A549 (cell line): ENCODE results near the gene CFAP61. TPM values are rescaled to one million over a fixed set of nuclear protein-coding genes. Genes with fewer than 3 reads are reported as not detected.

Experiments
- ATAC-seq, 2 experiments: fragments of 200-7000 bp in 1 of 2; fragments of >200 bp in 1 of 2; cut with Nextera tagmentation in 1 of 2; cut with Tn5 transposase in 1 of 2; 3 replicates each; pipeline versions ENCODE4 v1.8.0 to v1.9.1; 2018 to 2020; ENCODE audit warnings: mild to moderate bottlenecking in 1 of 2, moderate library complexity in 1 of 2
- CTCF ChIA-PET: fragments of 300-600 bp; sonication (Branson Sonifier 250); formaldehyde crosslinking; extraction: SDS; loops from one replicate; lab custom pipeline; 2021; ENCODE audit warnings: antibody characterized with exemption, inconsistent platforms; lab: Yijun Ruan, JAX
- POLR2A ChIA-PET: fragments of 350-600 bp; formaldehyde crosslinking; extraction: SDS; loops from one replicate; lab custom pipeline; 2021; ENCODE audit warnings: antibody characterized with exemption, inconsistent platforms; lab: Yijun Ruan, JAX
- DNase-seq, 2 experiments: peaks; one replicate each; pipeline versions ENCODE4 v3.0.0 to v3.0.0-alpha.2; 2011 to 2016; ENCODE audit warnings: low read depth in 1 of 2, low spot score in 1 of 2
- FAIRE-seq: peaks from 2 replicates; lab custom pipeline; 2011; peaks lifted over from hg19 to GRCh38; lab: Jason Lieb, UNC
- H3K27ac ChIP-seq, 2 experiments: fragments of >200 bp; sonication (Bioruptor Twin); formaldehyde crosslinking; 3 replicates each; pipeline ENCODE4 v1.5.1; 2016 to 2017
- H3K4me1 ChIP-seq: fragments of >200 bp; sonication (Bioruptor Twin); formaldehyde crosslinking; 3 replicates; pipeline ENCODE4 v1.6.1; 2016
- H3K4me2 ChIP-seq: fragments of >200 bp; sonication (Bioruptor Twin); formaldehyde crosslinking; 3 replicates; pipeline ENCODE4 v1.6.1; 2016
- H3K4me3 ChIP-seq: fragments of >200 bp; sonication (Bioruptor Twin); formaldehyde crosslinking; 3 replicates; pipeline ENCODE4 v1.5.1; 2016
- H3K9me3 ChIP-seq: fragments of >200 bp; sonication (Bioruptor Twin); formaldehyde crosslinking; 3 replicates; pipeline ENCODE4 v1.6.1; 2016
- CHD2 ChIP-seq: fragments of 150-350 bp; IDR thresholded peaks from 2 replicates; pipeline ENCODE4 v1.6.1; 2014; ENCODE audit warnings: low read length; ENCODE audit not compliant: partially characterized antibody
- CTCF ChIP-seq: fragments of >200 bp; sonication (Bioruptor Twin); formaldehyde crosslinking; IDR thresholded peaks from 3 replicates; pipeline ENCODE4 v1.5.1; 2016
- EHF ChIP-seq: fragments of 250-450 bp; sonication (Bioruptor Pico); IDR thresholded peaks from 2 replicates; pipeline ENCODE4 v1.5.0; 2020; ENCODE audit warnings: mild to moderate bottlenecking
- ESRRA ChIP-seq: fragments of 150-350 bp; IDR thresholded peaks from 2 replicates; pipeline ENCODE4 v1.6.1; 2014; ENCODE audit warnings: mild to moderate bottlenecking, low read length, borderline replicate concordance
- FOSB ChIP-seq: fragments of 250-450 bp; sonication (Bioruptor Pico); IDR thresholded peaks from 2 replicates; pipeline ENCODE4 v1.5.0; 2020; ENCODE audit warnings: mild to moderate bottlenecking, moderate library complexity
- FOXS1 ChIP-seq: fragments of 250-450 bp; sonication (Bioruptor Pico); IDR thresholded peaks from 2 replicates; pipeline ENCODE4 v1.5.0; 2020; ENCODE audit warnings: mild to moderate bottlenecking, moderate library complexity
- HMGXB4 ChIP-seq: fragments of 250-450 bp; sonication (Bioruptor Pico); IDR thresholded peaks from 2 replicates; pipeline ENCODE4 v1.5.0; 2021; ENCODE audit warnings: mild to moderate bottlenecking, moderate library complexity, borderline replicate concordance
- HOXA7 ChIP-seq: fragments of 250-450 bp; sonication (Bioruptor Pico); IDR thresholded peaks from 2 replicates; pipeline ENCODE4 v1.5.0; 2020; ENCODE audit warnings: mild to moderate bottlenecking, moderate library complexity
- HOXB5 ChIP-seq: fragments of 250-450 bp; sonication (Bioruptor Pico); IDR thresholded peaks from 2 replicates; pipeline ENCODE4 v1.5.0; 2020; ENCODE audit warnings: mild to moderate bottlenecking, moderate library complexity
- JUN ChIP-seq, 2 experiments: fragments of >200 bp; sonication (Bioruptor Twin); formaldehyde crosslinking; IDR thresholded peaks; 2 replicates in 1 of 2; 3 replicates in 1 of 2; pipeline ENCODE4 v1.6.1; 2016 to 2017
- JUNB ChIP-seq: fragments of >200 bp; sonication (Bioruptor Twin); formaldehyde crosslinking; IDR thresholded peaks from 2 replicates; pipeline ENCODE4 v1.6.1; 2016
- MAZ ChIP-seq: fragments of 150-350 bp; IDR thresholded peaks from 2 replicates; pipeline ENCODE4 v1.6.1; 2014; ENCODE audit warnings: antibody characterized with exemption, low read depth, low read length, borderline replicate concordance
- MYC ChIP-seq: IDR thresholded peaks from 2 replicates; pipeline ENCODE4 v1.6.1; 2012; ENCODE audit warnings: mild to moderate bottlenecking, inconsistent platforms, low read length, improper control_type of control experiment, borderline replicate concordance
- NPAS2 ChIP-seq: fragments of 250-450 bp; sonication (Bioruptor Pico); IDR thresholded peaks from 2 replicates; pipeline ENCODE4 v1.8.0; 2022; ENCODE audit warnings: mild to moderate bottlenecking, moderate library complexity, borderline replicate concordance
- RAD21 ChIP-seq, 2 experiments: fragments of >200 bp in 1 of 2; sonication (Bioruptor Twin) in 1 of 2; formaldehyde crosslinking in 1 of 2; IDR thresholded peaks in 1 of 2; conservative IDR thresholded peaks in 1 of 2; 2 replicates in 1 of 2; 3 replicates in 1 of 2; pipeline ENCODE4 v1.6.1; 2012 to 2018; ENCODE audit warnings: inconsistent platforms in 1 of 2
- RARB ChIP-seq: fragments of 250-450 bp; sonication (Bioruptor Pico); IDR thresholded peaks from 2 replicates; pipeline ENCODE4 v1.8.0; 2021; ENCODE audit warnings: mild to moderate bottlenecking, moderate library complexity
- RNF2 ChIP-seq: fragments of 200-600 bp; sonication (generic); IDR thresholded peaks from 2 replicates; pipeline ENCODE4 v1.6.1; 2016; ENCODE audit warnings: low read depth, mild to moderate bottlenecking, antibody characterized with exemption, moderate library complexity, borderline replicate concordance
- ZSCAN20 ChIP-seq: fragments of 250-450 bp; sonication (Bioruptor Pico); IDR thresholded peaks from 2 replicates; pipeline ENCODE4 v1.8.0; 2022; ENCODE audit warnings: mild to moderate bottlenecking, moderate library complexity
- WGBS: methylation state at CpG from one replicate; pipeline ENCODE4 v1.1.6; 2017; ENCODE audit errors: missing lambda C conversion rate; 5-methylcytosine and 5-hydroxymethylcytosine counted together
- polyA plus RNA-seq, 4 experiments: library from polyadenylated mRNA; depleted of rRNA in 3 of 4; stranded (reverse); fragments of >200 nt; fragmentation: RNase III in 1 of 4; extraction: RNeasy Plus Mini Kit Qiagen cat#74134 plus additional on column Dnase treatment in 1 of 4; gene quantifications; 2 replicates in 3 of 4; 3 replicates in 1 of 4; pipeline ENCODE4 v1.2.3, GENCODE V29; 2011 to 2017
- TF ChIP-seq, protein P1 (sequence below): IDR thresholded peaks from 2 replicates; pipeline ENCODE4 v1.6.1; 2012

Gene CFAP61
- polyA plus RNA-seq, 2 of the 4 experiments (the other 2 are of a cell fraction): 0.39 to 0.70 TPM

GRCh38 chr20:20371681-20372080 lies 319.3 kb downstream of the CFAP61 start:
- ChIA-PET POLR2A (no interaction called here), CTCF (interaction anchor here (0.7 to 1.4 kb wide), 3 partner anchors 12 to 134 kb away, joined by 3 to 5 read pairs (median 4); no protein-coding TSS in a partner anchor)
- ATAC-seq (no peak), FAIRE-seq (no peak), DNase-seq (no peak)
- H3K9me3 ChIP-seq: no peaks in the 10 kb centered on the region
- H3K4me1 ChIP-seq: peaks cover 26% of the 10 kb centered on the region
- 62% methylated on average over 3 of the region's 3 CpGs for WGBS
- TF ChIP-seq HOXA7 (CRISPR knock-in tag): no peak
- no peak for TF ChIP-seq MYC
- TF ChIP-seq, protein P1, sequence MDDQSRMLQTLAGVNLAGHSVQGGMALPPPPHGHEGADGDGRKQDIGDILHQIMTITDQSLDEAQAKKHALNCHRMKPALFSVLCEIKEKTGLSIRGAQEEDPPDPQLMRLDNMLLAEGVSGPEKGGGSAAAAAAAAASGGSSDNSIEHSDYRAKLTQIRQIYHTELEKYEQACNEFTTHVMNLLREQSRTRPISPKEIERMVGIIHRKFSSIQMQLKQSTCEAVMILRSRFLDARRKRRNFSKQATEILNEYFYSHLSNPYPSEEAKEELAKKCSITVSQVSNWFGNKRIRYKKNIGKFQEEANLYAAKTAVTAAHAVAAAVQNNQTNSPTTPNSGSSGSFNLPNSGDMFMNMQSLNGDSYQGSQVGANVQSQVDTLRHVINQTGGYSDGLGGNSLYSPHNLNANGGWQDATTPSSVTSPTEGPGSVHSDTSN: no peak
- no peak for TF ChIP-seq RAD21 (conservative IDR thresholded peaks at IDR 0.05 in 1 of 2, IDR thresholded peaks at IDR 0.05 in 1 of 2)
- no peak for TF ChIP-seq CTCF
- no peak for TF ChIP-seq RARB
- no peak for TF ChIP-seq JUN (IDR thresholded peaks at IDR 0.05)
- no peak for TF ChIP-seq RNF2
- TF ChIP-seq FOSB (CRISPR knock-in tag): no peak
- no peak for TF ChIP-seq HMGXB4 (CRISPR knock-in tag)
- no peak for TF ChIP-seq NPAS2 (CRISPR knock-in tag)
- H3K27ac ChIP-seq: no peak overlapping the region
- H3K4me2 ChIP-seq: no peak overlapping the region
- H3K4me3 ChIP-seq: no peak overlapping the region

DNA sequence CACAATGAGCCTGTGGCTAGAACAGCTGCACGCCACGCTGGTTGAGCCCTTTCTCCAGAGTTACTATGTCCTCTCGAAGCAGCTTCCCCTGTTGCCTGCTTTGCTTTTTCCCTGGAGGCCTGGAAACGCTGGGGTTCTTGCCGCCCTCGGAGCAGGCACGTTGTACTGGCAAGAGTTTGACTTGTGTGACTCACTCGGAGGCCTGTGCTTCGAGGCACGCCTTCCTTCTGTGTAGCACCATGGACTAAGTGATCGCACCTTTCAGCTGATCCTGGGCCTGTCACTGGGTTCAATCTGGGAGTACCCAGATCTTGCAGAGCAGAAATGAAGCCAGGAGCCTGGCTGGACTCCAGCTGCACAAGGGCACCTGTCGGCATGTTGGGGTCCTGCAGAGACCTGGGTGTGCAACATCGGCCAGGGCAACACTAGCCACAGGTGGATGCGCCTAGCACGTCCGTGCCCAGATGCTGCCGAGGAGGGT lies 320.8 kb downstream of the CFAP61 start:
- CTCF ChIA-PET: interaction anchor here (1.0 to 1.2 kb wide), 3 partner anchors 11 to 290 kb away, joined by 3 read pairs; no protein-coding TSS in a partner anchor
- Histone ChIP-seq H3K9me3 (no peaks in the 10 kb centered on the region), H3K27ac (no peak overlapping the region), H3K4me1 (peaks cover 13% of the 10 kb centered on the region; the same call in 2 of the 3 replicates), H3K4me3 (no peak overlapping the region), H3K4me2 (no peak overlapping the region)
- ATAC-seq: peak; percentile 31 to 40; a peak in 2 of 6 replicates
- POLR2A ChIA-PET: no interaction called here
- TF ChIP-seq, protein P1: no peak
- TF ChIP-seq FOXS1 (no peak), MAZ (no peak), ZSCAN20 (CRISPR knock-in tag) (no peak), HOXB5 (CRISPR knock-in tag) (no peak)
- no peak for FAIRE-seq
- WGBS: 37% methylated on average over 17 of the region's 17 CpGs
- DNase-seq: no peak

DNA sequence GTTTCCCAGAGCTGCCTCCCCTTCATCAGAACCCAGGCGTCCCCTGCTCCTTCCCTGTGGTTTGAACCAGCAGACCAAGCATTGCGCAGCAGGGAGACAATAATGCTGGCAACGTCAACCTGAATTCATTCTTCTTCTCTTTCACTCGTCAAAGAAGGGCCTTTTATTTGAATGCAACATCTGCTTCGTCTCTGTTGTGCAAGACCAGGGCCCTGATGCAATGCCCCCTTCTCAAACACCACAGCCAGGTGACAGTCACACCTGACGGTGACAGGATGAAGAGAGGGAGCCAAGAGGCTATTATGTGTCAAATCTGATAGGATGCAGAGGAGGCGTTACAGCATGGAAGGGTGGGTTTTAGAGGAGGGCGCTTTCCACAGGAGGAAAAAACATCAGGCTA lies 323.5 kb downstream of the CFAP61 start:
- ChIA-PET CTCF (interaction anchor here (0.6 to 1.2 kb wide), 3 partner anchors 16 to 191 kb away, joined by 3 to 5 read pairs (median 3); no protein-coding TSS in a partner anchor), POLR2A (interaction anchor here (0.5 kb wide), 1 partner anchor 80 kb away, joined by 3 read pairs; no protein-coding TSS in a partner anchor)
- no peaks in the 10 kb centered on the region for H3K4me1 ChIP-seq
- H3K27ac ChIP-seq: no peak overlapping the region
- FAIRE-seq: no peak
- no peak for ATAC-seq
- DNase-seq: no peak
- H3K4me2 ChIP-seq: no peak overlapping the region
- H3K9me3 ChIP-seq: peaks cover 20% of the 10 kb centered on the region
- H3K4me3 ChIP-seq: no peak overlapping the region
- 23% methylated on average over 8 of the region's 8 CpGs for WGBS
- TF ChIP-seq, protein P1: no peak
- TF ChIP-seq RAD21 (conservative IDR thresholded peaks at IDR 0.05 in 1 of 2, IDR thresholded peaks at IDR 0.05 in 1 of 2) (no peak), NPAS2 (CRISPR knock-in tag) (no peak), ESRRA (no peak), CHD2 (no peak), EHF (CRISPR knock-in tag) (no peak), JUNB (no peak)
